GM18511 (cell line): ENCODE results near the gene CFLAR.
"Not testable (repeated sequence)": the region's sequence is repeated elsewhere in the genome, so short reads cannot be mapped to it uniquely, and the experiment has no call there.

Experiments used
- ATAC-seq: cut with Tn5 transposase; IDR thresholded peaks from one replicate; pipeline ENCODE4 v1.9.1; 2021; ENCODE audit warnings: mild to moderate bottlenecking, moderate library complexity; ENCODE audit not compliant: unreplicated experiment

The CFLAR gene

DNA sequence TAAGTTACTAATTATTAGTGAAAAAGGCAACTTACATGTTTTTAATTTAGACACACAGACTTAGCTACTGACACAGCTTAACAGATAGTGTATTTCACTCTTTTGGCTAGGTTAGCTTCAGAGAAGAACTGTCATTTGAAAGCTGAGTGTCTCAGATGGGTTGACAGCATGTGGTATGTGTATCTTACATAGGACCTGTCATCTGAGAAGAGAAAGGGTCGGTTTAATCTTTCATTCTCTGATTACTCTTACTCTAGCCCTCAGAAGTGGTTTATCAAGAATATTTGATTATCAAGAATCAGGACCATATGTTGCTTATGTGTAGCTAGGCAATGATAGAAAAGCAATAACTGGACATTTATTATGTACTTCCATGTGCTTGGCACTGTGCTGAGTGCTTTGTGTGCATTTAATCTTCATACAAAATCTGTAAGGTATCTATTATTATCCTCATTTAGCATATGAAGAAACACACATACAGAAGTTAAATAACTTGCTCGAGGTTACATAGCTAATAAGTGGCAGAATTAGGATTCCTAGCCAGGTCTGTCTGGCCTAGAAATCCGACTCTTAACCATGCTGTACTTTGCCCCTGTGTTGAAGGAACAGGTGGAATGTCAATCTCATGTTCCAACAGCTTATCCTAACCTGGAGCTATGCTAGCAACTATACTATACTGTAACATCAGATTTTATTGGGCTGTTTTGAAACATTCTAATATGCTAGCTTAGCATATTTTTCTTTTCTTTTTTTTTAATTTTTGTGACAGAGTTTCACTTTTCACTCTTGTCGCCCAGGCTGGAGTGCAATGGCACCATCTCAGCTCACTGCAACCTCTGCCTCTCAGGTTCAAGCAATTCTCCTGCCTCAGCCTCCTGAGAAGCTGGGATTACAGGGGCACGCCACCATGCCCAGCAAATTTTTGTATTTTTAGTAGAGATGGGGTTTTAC lies 28.4 kb downstream of the CFLAR start:
- ATAC-seq: no peak

- ATAC-seq: no peak
These were observed 32.5 kb downstream of the CFLAR start for GRCh38 chr2:201148434-201148990.

DNA sequence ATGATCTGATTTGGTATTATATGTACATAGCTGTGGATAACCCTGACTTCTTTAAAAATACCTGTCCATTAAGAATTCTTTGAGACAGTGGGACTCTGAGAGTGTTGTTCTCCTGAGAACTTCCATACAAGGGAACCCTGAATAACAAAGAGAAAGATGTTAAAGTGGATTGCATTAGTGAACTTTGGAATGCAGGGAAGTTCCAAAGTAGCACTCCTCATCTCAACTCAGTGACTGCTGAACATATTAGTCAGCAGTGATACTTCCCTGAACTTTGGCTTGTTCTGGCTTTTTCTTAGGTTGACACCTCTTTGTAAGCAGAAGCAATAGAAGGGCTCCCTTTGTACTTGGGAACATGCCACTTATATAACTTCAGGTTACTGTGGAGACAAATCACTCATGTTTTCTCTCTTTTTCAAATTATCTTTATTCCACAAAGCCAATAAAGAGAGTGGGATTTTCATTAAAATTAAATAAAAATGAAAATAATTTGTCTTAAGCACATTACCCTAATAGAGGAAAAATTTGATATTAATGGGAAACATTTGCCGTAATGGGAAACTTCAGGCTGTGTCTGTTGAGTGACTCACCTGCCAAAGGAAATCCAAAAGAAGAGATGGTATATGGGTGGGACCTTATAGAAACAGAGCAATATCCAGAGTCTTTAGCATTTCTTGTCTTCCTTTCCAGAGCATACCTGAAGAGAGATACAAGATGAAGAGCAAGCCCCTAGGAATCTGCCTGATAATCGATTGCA lies 33.3 kb downstream of the CFLAR start:
- no peak for ATAC-seq

DNA sequence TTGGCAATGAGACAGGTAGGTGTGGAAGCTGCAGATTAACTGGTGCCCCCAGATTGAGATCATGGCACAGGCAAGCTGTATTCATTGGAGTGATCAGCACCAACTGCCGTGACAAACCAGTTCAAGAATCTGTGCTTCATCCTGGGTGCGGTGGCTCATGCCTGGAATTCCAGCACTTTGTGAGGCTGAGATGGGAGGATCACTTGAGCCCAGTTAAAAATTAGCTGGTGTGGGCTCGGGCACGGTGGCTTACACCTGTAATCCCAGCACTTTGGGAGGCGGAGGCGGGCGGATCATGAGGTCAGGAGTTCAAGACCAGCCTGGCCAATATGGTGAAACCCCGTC lies 33.8 kb downstream of the CFLAR start:
- ATAC-seq: not testable (repeated sequence)

DNA sequence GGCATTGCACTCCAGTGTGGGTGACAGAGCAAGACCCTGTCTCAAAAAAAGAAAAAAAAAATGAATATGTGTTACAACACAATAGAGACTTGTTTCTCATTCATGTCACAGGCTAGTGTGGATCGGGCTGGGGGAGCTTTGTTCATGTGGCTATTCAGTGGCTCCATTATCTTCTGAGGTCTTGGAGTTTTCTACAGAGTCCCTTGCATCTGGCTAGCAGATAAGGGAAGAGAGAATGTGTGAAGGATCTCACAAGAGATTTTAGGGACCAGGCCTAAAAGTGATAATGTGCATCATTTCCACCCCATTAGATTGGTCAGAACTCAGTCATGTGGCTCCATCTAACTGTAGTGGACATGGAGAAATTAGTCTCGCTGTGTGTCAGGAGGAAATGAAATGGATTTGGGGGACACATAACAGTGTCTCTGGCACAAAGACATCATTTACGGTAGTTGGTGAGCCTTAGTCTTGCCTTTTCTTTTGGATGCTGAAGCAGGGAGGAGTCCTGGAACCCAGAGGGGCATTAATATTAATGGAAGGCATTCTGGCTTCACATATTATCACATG lies 34.6 kb downstream of the CFLAR start:
- ATAC-seq: no peak

GRCh38 chr2:201151127-201151981 lies 35.4 kb downstream of the CFLAR start:
- ATAC-seq: peak; percentile 95

- no peak for ATAC-seq
These were observed 36.6 kb downstream of the CFLAR start for GRCh38 chr2:201152517-201152916.

DNA sequence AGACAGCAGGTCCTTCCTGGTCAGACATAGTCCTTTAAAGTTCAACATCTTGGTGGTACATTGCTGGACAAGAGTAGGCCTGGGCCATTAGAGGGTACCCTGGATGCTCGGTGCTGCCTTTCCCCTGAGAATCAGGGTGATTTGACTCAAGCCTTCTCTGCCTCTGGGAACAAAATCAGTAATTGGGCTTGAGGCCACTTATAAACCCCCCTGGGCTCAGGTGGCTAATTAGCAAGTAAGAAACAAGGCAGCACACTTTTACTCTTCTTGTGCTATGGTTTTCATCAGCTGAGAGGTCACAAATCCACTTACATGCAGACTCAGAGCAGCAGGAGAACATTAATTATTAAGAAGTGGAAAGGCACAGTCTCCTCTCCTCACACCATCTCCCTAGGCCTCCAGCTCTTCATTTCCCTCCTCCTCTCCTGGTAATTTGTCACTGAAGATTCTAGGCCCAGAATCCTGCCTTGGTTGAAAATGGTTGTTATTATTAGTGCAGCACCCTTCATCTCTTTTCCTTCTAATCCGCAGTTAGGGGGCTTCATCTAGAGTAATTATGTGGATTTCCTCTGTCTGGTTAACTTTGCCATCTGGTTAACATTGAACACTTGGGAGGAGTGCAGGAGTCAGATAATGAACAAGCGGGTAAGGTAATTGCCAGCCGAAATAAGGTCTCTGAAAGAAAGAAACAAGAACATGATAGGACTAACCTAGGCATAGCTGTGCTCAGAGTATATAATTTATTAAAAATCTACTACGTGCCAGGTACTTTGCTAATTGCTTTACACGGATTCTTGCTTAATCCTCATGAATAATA lies 37.2 kb downstream of the CFLAR start:
- ATAC-seq: no peak

- ATAC-seq: no peak
These were observed 38.8 kb downstream of the CFLAR start for GRCh38 chr2:201154615-201155399.

DNA sequence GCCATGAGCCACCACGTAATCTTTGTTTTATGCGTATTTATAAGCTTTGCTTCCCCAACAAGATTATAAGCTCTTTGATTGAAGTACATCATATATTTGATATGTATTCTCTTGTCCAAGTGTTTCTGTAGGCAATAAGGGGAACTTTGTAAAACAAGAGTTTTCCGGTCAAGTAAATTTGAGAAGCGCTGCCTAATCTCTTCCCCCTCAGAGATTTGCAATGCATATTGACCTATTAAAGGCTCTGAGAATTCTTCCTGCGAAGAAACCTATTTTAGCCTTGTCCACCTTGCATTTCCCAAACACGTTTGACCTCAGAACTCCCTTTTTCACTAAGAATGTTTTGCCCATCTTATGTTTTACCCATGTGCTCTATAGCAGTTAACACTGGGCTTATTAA lies 40.1 kb downstream of the CFLAR start:
- ATAC-seq: no peak

GRCh38 chr2:201156640-201157039 lies 40.7 kb downstream of the CFLAR start:
- no peak for ATAC-seq

- ATAC-seq: peak; percentile 19
These were observed 41.7 kb downstream of the CFLAR start for GRCh38 chr2:201157694-201158093.

GRCh38 chr2:201158111-201158929 lies 42.4 kb downstream of the CFLAR start:
- ATAC-seq: peak; percentile 98

GRCh38 chr2:201164166-201164565 lies 48.2 kb downstream of the CFLAR start:
- ATAC-seq: no peak

- no peak for ATAC-seq
These were observed 51.6 kb downstream of the CFLAR start for GRCh38 chr2:201167546-201167945.

DNA sequence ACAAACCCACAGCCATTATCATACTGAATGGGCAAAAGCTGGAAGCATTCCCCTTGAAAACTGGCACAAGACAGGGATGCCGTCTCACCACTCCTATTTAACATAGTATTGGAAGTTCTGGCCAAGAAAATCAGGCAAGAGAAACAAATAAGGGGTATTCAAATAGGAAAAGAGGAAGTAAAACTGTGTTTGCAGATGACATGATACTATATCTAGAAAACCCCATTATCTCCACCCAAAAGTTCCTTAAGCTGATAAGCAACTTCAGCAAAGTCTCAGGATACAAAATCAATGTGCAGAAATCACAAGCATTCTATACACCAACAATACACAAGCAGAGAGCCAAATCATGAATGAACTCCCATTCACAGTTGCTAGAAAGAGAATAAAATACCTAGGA lies 52.5 kb downstream of the CFLAR start:
- ATAC-seq: not testable (repeated sequence)

DNA sequence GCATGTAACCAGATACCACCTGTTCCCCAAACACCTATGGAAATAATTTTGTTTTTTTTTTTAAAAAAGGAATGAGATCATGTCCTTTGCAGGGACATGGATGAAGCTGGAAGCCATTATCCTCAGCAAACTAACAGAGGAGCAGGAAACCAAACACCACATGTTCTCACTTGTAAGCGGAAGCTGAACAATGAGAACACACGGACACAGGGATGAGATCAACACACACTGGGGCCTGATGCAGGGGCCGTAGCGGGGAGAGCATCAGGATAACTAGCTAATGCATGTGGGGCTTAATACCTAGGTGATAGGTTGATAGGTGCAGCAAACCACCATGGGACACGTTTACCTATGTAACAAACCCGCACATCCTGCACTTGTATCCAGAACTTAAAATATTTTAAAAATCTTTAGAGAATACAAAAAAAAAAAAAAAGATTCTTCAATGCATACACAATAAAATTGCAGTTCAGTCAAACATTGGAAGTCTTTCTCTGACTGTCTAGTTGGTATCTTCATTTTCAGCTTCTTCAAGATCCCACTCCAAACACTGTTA lies 55.4 kb downstream of the CFLAR start:
- no peak for ATAC-seq

DNA sequence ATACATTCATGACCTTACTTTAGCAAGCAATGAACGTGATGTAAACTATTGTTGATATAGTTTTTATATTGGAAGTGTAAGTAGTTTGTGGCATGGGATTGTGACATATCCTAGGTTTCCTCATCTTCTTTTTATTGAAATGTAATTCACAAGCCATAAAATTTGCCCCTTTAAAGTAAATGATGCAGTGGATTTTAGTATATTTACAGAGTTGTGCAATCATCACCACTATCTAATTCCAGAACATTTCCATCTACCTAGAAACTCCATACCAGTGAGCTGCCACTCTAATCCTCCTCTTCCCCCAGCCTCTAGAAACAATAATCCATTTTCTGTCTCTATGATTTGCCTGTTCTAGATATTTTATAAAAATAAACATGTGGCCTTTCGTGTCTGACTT lies 56.3 kb downstream of the CFLAR start:
- no peak for ATAC-seq
